RWPE2 (cell line): Measurements from ENCODE around the gene GPRIN2.
A peak's percentile ranks its signal among the peaks of the same experiment; 100 is the strongest.
"Not testable (repeated sequence)": the region's sequence is repeated elsewhere in the genome, so short reads cannot be mapped to it uniquely, and the experiment has no call there.

Experiments
- ATAC-seq: fragments of 200-7000 bp; cut with Tn5 transposase; 3 replicates; pipeline ENCODE4 v1.9.1; 2021; ENCODE audit warnings: low read depth
- DNase-seq: peaks from one replicate; pipeline ENCODE4 v3.0.0-alpha.2; 2020; ENCODE audit warnings: low spot score
- H3K27ac ChIP-seq: fragments of 450-650 bp; 2 replicates; pipeline ENCODE4 v1.5.1; 2017; ENCODE audit warnings: mild to moderate bottlenecking; ENCODE audit not compliant: poor library complexity, severe bottlenecking
- H3K27me3 ChIP-seq: fragments of 250-450 bp; sonication (Bioruptor Pico); 2 replicates; pipeline ENCODE4 v1.5.1; 2021; ENCODE audit warnings: mild to moderate bottlenecking, moderate library complexity; ENCODE audit not compliant: insufficient read depth, poor library complexity, severe bottlenecking
- H3K36me3 ChIP-seq: fragments of 250-450 bp; sonication (Bioruptor Pico); 2 replicates; pipeline ENCODE4 v1.5.1; 2020; ENCODE audit warnings: low read depth, mild to moderate bottlenecking, moderate library complexity
- H3K4me1 ChIP-seq: fragments of 250-450 bp; sonication (Bioruptor Pico); 2 replicates; pipeline ENCODE4 v1.5.1; 2021; ENCODE audit warnings: mild to moderate bottlenecking, moderate library complexity; ENCODE audit not compliant: insufficient read depth, poor library complexity, severe bottlenecking
- H3K4me3 ChIP-seq: fragments of 250-450 bp; sonication (Bioruptor Pico); 2 replicates; pipeline ENCODE4 v1.5.1; 2021; ENCODE audit warnings: mild to moderate bottlenecking, moderate library complexity; ENCODE audit not compliant: severe bottlenecking
- H3K9me3 ChIP-seq: fragments of 250-450 bp; sonication (Bioruptor Pico); 2 replicates; pipeline ENCODE4 v1.5.1; 2021; ENCODE audit warnings: mild to moderate bottlenecking, moderate library complexity; ENCODE audit not compliant: severe bottlenecking
- TF ChIP-seq, protein P1 (sequence below): fragments of 450-650 bp; IDR thresholded peaks from one replicate; pipeline ENCODE4 v1.5.1; 2017; ENCODE audit warnings: mild to moderate bottlenecking, moderate library complexity; ENCODE audit not compliant: poor library complexity, severe bottlenecking

Gene GPRIN2

DNA sequence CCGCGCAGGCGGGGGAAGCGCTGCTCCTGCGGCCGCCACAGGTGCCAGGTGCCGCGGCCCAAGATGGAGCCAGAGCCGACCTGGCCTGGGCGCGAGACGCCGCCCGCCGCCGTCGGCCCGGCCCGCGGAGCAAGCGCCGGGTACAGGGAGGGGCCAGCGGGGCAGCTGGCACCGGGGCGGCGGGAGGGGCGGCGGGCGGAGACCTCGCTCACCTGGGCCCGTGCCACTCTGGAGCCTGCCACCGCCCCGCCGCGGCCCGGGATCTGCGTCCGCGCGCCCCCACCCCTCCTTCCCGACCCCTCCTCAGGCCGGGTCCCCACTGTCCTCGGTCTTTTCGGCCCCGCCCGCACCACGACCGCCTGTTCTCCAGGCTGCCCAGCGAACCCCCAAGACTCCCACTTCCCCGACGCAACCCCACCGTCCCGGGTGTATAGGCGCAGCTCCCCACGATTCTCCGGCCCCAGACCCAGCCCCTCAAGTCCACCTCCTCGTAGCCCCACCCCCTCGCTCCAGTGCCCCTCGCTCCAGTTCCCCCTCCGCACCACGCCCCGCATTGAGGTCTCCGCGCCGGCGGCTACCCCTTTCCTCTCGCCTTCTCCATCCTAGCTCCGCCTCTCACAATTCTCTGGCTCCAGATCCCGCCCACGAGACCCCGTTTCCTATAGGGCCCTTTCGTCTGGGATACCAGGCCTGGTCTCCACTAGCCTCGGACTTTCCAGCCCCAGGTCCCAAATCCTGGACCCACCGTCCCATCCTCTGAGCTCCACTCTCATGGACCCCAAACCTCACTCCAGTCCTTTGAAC is at the start of gene GPRIN2:
GPRIN2 (minus strand) TSS at position 144 of the 804 bp plus-strand sequence. CDS start 5,922 bp downstream, outside the sequence.
- TF ChIP-seq, protein P1, sequence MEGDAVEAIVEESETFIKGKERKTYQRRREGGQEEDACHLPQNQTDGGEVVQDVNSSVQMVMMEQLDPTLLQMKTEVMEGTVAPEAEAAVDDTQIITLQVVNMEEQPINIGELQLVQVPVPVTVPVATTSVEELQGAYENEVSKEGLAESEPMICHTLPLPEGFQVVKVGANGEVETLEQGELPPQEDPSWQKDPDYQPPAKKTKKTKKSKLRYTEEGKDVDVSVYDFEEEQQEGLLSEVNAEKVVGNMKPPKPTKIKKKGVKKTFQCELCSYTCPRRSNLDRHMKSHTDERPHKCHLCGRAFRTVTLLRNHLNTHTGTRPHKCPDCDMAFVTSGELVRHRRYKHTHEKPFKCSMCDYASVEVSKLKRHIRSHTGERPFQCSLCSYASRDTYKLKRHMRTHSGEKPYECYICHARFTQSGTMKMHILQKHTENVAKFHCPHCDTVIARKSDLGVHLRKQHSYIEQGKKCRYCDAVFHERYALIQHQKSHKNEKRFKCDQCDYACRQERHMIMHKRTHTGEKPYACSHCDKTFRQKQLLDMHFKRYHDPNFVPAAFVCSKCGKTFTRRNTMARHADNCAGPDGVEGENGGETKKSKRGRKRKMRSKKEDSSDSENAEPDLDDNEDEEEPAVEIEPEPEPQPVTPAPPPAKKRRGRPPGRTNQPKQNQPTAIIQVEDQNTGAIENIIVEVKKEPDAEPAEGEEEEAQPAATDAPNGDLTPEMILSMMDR: no peak
- Histone ChIP-seq H3K36me3 (no peaks in the 10 kb centered on the region), H3K4me3 (peak within 1 kb of the TSS; percentile 55), H3K4me1 (no peaks in the 10 kb centered on the region), H3K27ac (no peak within 1 kb of the TSS), H3K27me3 (peaks cover 4% of the 10 kb centered on the region), H3K9me3 (no peaks in the 10 kb centered on the region)
- DNase-seq: peak; percentile 79
- peak; percentile 73 for ATAC-seq

DNA sequence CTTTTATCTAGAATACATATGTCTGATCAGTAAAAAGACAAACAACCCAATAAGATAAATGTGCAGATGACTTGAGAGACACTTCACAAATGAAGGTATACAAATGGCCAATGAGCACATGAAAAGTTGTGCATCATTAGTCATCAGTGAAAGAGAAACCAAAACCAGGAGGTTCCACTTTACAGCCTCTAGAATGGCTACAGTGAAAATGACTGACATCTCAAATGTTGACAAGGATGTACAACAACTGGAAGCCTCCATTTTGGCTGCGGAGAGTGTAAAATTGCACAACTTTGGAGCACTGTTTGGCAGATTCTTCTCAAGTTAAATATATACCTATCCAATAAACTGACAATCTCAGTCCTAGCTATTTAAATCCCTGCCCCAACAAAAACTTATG is 44.1 kb upstream of the GPRIN2 start:
- not testable (repeated sequence) for H3K4me1 ChIP-seq, H3K4me3 ChIP-seq, H3K36me3 ChIP-seq, DNase-seq, H3K9me3 ChIP-seq, ATAC-seq, H3K27me3 ChIP-seq, H3K27ac ChIP-seq

DNA sequence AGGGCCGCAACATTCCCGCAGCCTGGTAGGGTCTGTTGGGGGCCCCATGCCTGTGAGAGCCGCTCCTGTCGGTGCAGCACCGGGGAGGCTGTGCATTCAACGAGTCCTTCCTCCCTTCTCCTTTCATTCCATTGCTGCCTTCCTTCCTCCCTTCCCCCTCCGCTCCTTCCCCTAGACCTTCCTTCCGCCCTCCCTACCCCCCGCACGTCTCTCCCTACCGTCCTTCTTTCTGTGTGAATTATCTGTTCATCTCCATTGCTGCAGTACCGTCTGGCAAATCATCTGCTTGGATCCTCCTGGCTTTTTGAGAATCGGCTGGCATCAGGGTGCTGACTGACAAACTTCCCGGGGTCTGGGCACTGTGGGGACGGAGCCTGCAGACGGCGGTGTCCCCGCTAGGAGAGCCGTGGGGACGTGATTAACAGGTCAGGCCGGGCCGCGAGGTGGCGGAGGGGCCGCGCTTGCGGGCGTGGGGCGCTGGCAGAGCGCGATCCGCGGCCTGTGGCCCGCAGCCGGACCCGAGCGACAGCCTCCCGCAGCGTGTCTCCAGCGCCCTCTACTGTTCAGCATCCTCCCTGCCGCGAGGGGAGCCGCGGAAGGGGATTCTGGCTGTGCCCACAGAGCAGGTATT is 41.3 kb upstream of the GPRIN2 start:
- ATAC-seq: peak; percentile 84
- not testable (repeated sequence) for H3K4me3 ChIP-seq, H3K4me1 ChIP-seq, H3K9me3 ChIP-seq, H3K27ac ChIP-seq, DNase-seq, H3K27me3 ChIP-seq, H3K36me3 ChIP-seq

DNA sequence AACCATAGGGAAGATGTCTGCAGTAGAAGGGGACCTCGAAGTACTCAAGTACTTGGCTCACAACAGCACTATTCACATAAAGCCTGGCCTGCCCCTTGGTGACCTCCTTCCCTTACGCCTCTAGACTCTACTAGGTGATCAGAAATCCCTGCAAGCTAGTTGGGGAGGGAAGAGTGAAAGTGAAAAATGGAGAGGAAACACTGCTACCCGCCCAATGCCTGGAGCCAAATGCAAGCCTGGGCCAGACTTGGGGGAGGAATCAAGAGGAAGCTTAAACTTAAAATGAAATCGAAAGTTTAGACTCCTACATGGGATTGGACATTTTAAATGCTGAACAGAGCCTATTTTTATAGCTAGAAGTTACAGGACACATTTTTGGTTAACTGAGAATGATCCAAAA is 40.1 kb upstream of the GPRIN2 start:
- H3K27ac ChIP-seq, H3K36me3 ChIP-seq, DNase-seq, H3K4me3 ChIP-seq, H3K4me1 ChIP-seq, H3K27me3 ChIP-seq, H3K9me3 ChIP-seq: not testable (repeated sequence)
- peak; percentile 38 for ATAC-seq

DNA sequence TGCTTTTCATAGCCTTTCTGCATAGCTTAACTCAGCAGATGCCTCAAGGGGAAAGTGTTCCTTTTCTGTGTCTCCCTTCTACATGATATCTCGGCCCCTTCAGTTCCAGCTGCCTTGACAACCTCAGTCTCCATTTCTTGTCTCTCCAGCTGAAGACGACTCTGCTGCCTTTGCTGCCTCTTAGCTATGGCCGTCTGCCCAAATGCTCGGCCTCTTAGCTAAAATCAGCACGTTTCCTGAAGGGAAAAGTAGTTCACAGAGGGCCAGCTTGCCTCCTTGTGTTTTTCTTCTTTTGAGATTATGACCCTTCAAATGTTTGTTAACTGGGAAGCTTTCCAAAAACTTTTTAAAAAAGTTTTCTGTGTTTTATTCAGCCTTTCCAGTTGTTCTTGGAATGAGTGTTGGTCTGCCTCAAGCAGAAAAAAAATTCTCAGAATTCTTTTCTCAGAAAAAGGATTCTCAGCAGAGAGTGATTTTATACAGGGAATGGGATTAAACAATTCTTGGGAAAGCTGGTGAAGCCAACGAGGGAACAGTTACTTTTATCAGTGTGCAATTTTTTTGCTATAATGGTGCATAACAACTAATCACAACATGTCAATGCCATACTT is 38.1 kb upstream of the GPRIN2 start:
- not testable (repeated sequence) for DNase-seq, H3K9me3 ChIP-seq, H3K4me3 ChIP-seq, H3K36me3 ChIP-seq, H3K27ac ChIP-seq, H3K27me3 ChIP-seq, ATAC-seq, H3K4me1 ChIP-seq

DNA sequence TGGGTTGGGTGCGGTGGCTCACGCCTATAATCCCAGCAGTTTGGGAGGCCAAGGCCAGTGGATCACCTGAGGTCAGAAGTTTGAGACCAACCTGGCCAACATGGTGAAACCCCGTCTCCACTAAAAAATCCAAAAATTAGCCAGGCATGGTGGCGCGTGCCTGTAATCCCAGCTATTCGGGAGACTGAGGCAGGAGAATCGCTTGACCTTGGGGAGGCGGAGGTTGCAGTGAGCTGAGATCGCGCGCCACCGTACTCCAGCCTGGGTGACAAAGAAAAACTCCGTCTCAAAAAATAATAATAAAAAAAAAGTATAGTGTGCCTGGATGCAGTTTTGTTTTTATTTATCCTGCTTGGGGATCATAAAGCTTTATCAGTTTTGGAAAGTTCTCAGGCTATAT is 36.8 kb upstream of the GPRIN2 start:
- H3K9me3 ChIP-seq, H3K4me3 ChIP-seq, ATAC-seq, H3K27me3 ChIP-seq, DNase-seq, H3K4me1 ChIP-seq, H3K27ac ChIP-seq, H3K36me3 ChIP-seq: not testable (repeated sequence)

DNA sequence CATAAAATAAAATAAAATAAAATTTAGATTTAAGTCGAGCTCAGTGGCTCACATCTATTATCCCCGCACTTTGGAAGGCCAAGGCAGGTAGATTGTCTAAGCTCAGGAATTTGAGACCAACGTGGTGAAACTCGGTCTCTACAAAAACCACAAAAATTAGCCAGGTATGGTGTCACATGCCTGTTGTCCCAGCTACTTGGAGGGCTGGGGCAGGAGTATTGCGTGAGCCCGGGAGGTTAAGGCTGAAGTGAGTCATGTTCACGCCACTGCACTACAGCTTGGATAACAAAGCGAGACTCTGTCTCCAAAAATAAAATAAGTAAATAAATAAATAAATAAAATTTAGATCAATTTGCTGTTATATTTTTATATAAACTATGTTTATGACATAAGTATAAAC is 34.6 kb upstream of the GPRIN2 start:
- not testable (repeated sequence) for H3K4me3 ChIP-seq, H3K36me3 ChIP-seq, DNase-seq, H3K27me3 ChIP-seq, H3K9me3 ChIP-seq, ATAC-seq, H3K4me1 ChIP-seq, H3K27ac ChIP-seq

DNA sequence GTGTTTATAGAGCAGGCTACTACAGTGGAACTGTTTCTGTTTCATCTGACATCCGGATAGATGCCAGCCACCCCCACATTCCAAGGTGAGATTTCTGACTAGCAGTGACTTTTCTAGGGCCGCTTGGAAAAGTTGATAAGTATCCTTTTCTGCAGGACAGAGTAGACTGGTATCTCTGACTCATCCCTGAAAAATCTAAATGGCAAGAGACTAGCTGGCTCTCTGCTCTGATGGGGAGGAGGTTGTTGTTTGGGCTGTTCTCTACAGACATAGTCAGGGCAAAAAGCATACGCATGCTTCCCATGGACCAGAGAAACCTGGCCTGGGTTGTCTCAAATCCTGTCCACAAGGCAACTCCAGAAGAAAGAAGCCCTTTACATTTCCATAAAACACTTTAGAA is 33.1 kb upstream of the GPRIN2 start:
- peak; percentile 58 for ATAC-seq
- H3K27me3 ChIP-seq: not testable (repeated sequence)

DNA sequence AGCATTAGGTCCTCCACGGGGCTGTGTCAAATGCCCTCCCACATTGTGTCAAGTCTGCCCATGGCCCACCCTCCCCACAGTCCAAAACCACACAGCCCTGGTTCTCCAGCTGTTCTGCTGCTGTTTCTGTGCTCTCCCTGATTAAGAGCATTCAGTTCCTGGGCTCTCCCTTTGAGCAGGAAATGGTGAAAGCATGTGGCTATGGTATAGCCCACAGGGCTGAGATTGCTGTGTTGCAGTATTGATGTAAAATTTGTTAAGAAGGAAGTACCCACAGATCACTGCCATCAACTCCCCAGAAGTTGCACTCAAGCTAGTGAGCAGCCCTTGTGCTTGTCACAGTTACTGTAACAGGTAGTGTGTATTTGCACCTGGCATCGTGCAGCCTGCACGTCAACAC is 31.8 kb upstream of the GPRIN2 start:
- not testable (repeated sequence) for H3K27ac ChIP-seq, H3K4me3 ChIP-seq, H3K27me3 ChIP-seq, H3K4me1 ChIP-seq, H3K36me3 ChIP-seq, H3K9me3 ChIP-seq, DNase-seq
- ATAC-seq: peak; percentile 12; the same call in 1 of the 3 replicates

More for the DNA sequence above, 33.1 kb upstream of the GPRIN2 start:
- not testable (repeated sequence) for DNase-seq, H3K4me3 ChIP-seq, H3K27ac ChIP-seq, H3K4me1 ChIP-seq, H3K9me3 ChIP-seq, H3K36me3 ChIP-seq

DNA sequence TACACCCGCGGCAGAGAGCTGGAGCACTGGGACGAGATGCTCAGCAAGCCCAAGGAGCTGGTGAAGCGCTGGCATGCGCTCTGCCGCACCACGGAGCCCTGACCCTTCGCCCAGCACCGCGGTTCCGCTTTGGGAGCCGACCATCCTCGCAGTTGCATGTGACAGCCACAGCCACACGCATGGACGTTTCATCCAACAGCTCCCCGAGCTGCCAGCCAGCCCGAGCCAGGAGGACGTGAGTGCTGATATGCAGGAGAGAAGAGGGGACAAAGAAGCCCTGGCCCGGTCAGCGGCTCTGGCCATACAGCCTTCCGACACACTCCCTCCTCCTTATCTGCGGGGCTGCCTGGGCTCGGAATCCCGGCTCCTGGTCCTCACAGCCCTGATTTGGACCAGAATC is 31.1 kb upstream of the GPRIN2 start:
- not testable (repeated sequence) for H3K4me3 ChIP-seq, H3K9me3 ChIP-seq

More for the DNA sequence above, 31.1 kb upstream of the GPRIN2 start:
- not testable (repeated sequence) for H3K4me1 ChIP-seq, H3K27ac ChIP-seq, H3K27me3 ChIP-seq, DNase-seq, H3K36me3 ChIP-seq, ATAC-seq
